C1 segment of cervical spinal cord (tissue), 14 donors: ENCODE results near the gene GNL2.
A peak's percentile ranks its signal among the peaks of the same experiment; 100 is the strongest.
"Not testable (repeated sequence)": the region's sequence is repeated elsewhere in the genome, so short reads cannot be mapped to it uniquely, and the experiment has no call there.

Source experiments
- DNase-seq, 14 donors: peaks; one replicate each; lab custom pipeline; 2025; lab: John Stamatoyannopoulos, UW

Gene GNL2

DNA sequence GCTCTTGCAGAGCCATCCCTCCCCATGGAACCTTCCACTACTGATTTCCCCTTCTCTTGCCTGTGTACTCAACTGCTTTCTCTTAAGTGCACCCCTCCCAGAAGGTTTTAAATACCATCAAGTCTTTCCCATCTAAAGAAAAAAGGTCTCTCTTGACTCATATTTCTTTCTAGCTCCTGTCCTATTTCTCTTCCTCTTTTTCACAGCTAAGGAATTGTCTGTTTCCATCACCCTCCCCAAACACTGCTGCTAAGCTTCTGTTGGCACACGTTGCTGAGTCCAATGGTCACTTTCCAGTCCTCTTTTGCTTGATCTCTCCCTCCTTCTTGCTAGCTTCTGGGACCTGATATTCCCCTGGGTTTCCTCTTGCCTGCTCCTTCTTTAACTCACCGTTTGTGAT, 13.3 kb upstream of the GNL2 start:
- no peak for DNase-seq

DNA sequence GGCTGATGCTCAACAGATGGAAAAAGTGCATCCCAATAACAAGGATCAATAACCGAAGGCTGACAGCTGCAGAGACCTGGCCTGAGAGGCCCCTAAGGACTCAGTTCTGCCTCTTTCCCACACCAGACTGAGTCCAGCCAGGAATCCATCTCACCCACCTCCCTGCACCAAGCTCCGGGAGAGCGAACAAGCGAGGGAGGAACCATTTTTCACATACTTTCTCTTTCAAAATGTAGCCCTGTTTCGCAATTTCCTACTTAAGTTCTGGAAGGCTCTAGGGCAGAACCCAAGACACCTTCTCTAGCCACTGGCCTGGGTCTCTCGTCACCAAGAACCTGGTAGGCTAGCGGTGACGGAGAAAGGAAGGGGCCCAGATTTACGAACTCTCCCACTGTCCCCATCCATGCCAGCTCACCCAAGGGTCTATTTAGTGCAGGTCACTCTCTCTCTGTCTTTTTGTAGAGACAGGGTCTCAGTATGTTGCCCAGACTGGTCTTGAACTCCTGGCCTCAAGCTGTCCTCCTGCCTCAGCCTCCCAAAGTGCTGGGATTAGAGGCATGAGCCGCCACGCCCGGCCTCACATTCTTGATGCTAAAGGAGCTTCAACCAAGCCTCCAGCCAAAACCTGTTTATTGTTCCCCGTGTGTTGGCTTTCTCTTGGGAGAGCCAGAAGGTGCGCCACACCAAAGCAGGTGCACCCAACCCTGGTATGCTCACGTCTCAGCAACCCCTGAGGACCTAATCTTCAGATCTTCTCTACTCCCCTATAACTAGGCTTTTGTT, 10.9 kb upstream of the GNL2 start:
- no peak for DNase-seq

DNA sequence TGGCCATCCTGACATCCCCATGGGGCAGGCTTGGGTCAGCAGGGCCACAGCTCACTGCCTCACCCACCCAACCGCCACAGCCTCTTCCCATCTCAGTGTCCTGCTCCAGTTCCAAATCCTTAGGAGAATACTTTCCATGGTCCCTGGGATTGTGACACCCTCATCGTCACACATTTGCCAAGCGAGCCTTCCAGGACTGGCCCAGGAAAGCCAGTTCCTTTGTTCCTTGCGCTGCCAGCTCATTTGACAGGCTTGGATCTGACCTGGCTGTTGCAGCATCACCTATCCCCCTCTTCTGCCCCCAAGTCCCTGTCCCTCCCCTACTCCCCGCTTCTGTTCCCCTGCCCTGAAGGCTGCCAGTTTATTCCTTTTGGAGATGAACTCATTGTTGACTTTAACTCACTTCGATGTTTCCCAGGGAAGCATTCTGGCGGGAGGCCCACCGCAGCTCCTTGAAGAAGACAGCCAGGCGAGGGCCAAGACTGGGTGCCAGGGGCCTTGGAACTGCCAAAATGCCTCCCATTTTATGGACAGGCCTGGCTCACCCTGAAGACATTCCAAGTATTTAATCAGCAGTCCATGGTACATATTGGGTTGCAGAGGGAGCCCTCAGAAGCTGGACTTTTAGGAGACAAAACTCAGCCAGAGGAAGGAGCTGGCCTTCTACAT, 10.2 kb upstream of the GNL2 start:
- DNase-seq, result peak in 3 of 14 donors; percentile 6 to 30 (median 26)

- DNase-seq, result no peak
These were observed 9.4 kb upstream of the GNL2 start for GRCh38 chr1:37605061-37605650.

DNA sequence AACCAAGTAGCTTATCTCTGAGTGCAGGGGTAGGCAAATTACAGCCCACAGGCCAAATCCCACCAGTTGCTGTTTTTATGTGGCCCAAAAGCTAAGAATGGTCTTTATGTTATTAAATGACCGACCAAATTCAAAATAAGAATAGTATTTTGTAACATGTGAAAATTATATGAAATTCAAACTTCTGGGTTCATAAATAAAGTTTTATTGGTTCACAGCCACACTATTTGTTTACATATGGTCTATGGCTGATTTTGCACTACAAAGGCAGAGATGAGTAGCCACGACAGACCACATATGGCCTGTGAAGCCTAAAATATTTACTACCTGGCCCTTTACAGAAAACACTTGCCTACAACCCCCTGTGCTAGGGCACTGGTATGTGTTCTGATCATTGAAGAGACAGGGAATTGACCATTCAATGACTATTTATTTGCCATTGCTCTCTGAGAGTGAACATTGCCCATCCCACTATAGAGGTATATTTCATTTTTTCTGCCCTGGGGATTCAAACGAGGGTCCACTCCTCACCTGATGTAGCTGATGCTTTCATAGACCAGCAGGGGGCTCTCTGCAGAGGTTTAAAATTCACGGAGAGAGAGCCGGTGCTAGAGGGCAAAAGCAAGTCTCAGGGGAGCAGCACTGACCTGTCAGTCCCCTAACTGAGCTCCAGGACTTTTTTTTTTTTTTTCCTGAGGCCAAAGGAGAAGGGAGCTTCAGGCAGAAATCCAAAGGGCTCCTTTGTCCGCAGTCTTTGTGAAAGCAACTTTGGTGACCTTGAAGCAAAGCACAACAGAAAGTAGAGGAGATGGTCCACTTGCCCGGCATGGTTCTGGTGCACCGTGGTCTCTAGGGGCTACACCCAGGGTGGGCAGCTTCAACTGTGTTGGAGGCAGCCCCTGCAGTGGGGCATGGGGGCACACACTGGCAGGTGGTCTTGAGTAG, 7.3 kb upstream of the GNL2 start:
- no peak for DNase-seq

GRCh38 chr1:37601441-37601840, 5.7 kb upstream of the GNL2 start:
- no peak for DNase-seq

DNA sequence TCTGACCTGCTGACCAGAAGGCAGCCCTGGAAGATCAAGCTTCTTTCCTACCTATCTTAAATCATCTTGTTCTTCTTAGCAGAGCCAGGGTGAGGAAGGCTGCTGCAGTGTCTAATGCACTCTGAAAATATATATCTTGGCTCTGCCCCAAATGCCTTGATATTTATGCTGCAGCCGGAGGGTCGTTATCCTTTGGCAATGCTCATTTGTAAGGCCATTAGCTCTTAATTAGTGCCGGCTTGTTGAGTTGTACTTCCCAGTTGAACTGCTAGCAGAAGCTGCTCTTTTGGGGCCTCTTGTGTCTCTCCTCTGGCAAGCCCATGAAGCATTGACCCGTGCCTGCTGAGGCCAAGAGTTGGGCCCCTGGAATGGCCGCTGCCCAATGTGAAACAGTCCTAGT, 4.2 kb upstream of the GNL2 start:
- no peak for DNase-seq

GRCh38 chr1:37596182-37596667, 488 bp upstream of the GNL2 start:
- DNase-seq, result no peak

GRCh38 chr1:37593726-37594125, 2.0 kb downstream of the GNL2 start:
- no peak for DNase-seq

DNA sequence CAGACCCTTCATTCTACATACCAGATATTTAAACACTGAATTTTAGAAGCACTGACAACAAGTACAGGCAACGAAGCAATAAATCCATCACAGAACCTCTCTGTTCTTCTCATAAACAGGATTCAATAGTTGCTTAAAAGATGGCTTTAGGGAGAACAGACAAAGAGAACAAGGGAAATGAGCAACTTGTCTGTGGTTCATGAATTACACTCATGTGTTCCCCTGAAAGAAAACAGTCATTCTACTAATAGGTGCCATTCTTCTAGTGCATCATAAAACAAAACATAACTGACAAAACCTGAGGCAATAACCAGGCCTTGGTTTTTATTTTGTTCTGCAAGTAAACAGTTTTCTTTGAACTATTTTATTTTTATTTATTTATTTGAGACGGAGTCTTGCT, 6.8 kb downstream of the GNL2 start:
- no peak for DNase-seq

- not testable (repeated sequence) for DNase-seq
These were observed 11.2 kb downstream of the GNL2 start for GRCh38 chr1:37584544-37584943.

DNA sequence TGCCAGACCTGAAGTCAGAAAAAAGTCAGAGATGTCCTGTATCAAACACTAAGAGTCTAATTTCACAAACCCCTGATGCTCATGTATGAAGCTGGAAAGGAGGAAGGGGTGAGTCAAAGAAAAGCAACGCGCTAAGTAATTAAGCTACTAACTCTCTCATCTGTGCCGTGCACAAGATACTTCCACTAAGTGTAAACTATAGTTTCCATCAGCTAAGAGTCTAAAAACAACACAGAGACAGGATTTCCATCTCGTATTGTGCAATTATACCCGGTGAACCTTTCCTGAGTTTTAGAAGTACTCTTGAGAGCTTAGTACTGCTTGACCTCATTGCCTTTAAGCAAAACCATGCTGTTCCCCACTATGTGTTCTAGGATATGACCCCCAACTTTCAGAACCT, 20.0 kb downstream of the GNL2 start:
- no peak for DNase-seq

DNA sequence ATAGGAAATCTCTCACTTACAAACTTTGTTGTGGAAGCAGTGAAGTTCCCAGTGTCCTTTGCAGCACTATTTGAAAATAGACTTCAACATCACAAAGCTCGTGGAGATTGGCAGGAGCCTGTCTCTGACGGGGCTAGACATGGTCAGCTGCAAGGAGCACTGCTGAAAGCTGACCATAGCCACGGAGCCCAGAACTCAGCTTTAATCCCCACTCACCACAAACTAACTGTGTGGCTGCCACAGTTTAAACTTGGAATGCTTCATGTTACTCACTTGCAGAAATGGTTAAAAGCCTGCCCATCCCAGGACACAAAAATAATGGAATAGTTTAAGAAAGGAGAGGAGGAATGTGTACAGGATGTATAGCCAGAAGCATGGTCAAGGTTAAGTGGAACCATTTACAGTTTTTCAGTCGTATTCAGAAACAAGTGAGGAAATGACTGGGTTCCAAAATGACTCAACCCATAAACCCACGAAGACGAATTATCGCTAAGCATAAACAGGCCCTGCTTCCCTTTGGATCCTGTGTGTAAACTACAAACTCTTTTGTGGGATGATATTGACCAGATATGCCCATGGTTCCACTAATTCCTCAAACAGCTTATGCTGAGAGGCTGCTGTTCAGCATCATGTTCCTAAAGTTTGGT, 20.8 kb downstream of the GNL2 start:
- DNase-seq, result no peak

- DNase-seq, result no peak
These were observed 25.0 kb downstream of the GNL2 start for GRCh38 chr1:37570528-37571334.

GRCh38 chr1:37567023-37567422, 28.7 kb downstream of the GNL2 start:
- no peak for DNase-seq

DNA sequence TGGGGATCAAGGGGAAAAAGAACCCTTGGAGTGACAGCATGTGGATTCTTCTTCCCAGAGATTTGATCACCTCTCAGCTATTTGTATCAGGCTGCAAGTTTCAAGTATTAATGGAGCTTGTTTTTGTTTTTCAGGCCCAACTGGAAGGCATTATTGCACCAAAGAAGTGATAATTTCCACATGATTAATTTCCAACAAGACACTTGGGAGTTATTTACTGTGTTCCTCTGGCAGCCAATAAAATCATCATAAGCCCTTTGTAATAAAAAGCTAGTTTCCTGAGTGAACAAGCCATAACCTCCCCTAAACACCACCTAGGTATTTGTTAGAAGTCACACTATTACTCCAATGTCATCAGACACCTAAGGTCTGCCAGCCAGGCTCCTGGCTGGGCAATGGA, 30.8 kb downstream of the GNL2 start:
- DNase-seq, result no peak

DNA sequence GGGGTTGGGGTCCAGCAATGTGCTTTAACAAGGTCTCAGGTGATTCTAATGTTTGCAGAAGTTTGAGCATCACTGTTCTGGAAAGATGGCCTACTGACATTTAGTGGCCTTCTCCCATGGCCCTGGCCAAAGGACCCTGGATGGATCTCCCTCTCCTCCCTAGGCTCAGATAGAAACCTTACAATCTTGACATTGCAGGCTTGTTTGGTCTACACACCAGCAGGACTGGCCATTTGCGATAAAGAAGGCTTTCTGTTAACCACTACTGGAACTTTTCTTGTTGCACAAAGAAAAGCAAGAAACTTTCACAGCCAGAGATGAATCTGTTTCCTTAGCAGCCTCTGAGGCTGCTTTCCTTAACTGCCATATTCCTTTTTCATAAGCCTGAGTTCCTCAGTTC, 32.8 kb downstream of the GNL2 start:
- DNase-seq, result no peak

- no peak for DNase-seq
These were observed 34.3 kb downstream of the GNL2 start for GRCh38 chr1:37561133-37562132.
